Chondrocyte (in vitro differentiated cells): ENCODE measurements around the gene CCR6. TPM values are rescaled to one million over a fixed set of nuclear protein-coding genes. Genes with fewer than 3 reads are reported as not detected.

ENCODE experiments used
- DNase-seq: peaks from one replicate; pipeline ENCODE4 v3.0.0; 2021; ENCODE audit warnings: mixed read lengths, low spot score
- H3K27ac Mint-ChIP-seq: one replicate; pipeline ENCODE4 v1.8.0; 2021; ENCODE audit warnings: mild to moderate bottlenecking, moderate library complexity, mixed read lengths; ENCODE audit not compliant: unreplicated experiment
- H3K27me3 Mint-ChIP-seq: 2 replicates; pipeline ENCODE4 v1.8.0; 2021; ENCODE audit warnings: low read depth, mixed read lengths
- H3K36me3 Mint-ChIP-seq: 2 replicates; pipeline ENCODE4 v1.8.0; 2021; ENCODE audit warnings: low read depth, mixed read lengths
- H3K4me1 Mint-ChIP-seq: 2 replicates; pipeline ENCODE4 v1.8.0; 2021; ENCODE audit warnings: low read depth, mild to moderate bottlenecking, mixed read lengths
- H3K4me3 Mint-ChIP-seq: one replicate; pipeline ENCODE4 v1.8.0; 2021; ENCODE audit warnings: mild to moderate bottlenecking, moderate library complexity, mixed read lengths; ENCODE audit not compliant: unreplicated experiment
- H3K9me3 Mint-ChIP-seq: 2 replicates; pipeline ENCODE4 v1.8.0; 2021; ENCODE audit warnings: low read depth, mixed read lengths
- total RNA-seq: library from RNA; stranded (reverse); gene quantifications from 3 replicates; pipeline ENCODE4 v1.2.1, GENCODE V29; 2021
- TF ChIP-seq, protein P1 (sequence below): fragments of 200-600 bp; sonication (generic); IDR thresholded peaks from 2 replicates; pipeline ENCODE4 v1.5.0; 2021; ENCODE audit warnings: antibody characterized with exemption, mild to moderate bottlenecking, moderate library complexity

Gene CCR6
- total RNA-seq, 1 donor from 2014 or later, result not detected

DNA sequence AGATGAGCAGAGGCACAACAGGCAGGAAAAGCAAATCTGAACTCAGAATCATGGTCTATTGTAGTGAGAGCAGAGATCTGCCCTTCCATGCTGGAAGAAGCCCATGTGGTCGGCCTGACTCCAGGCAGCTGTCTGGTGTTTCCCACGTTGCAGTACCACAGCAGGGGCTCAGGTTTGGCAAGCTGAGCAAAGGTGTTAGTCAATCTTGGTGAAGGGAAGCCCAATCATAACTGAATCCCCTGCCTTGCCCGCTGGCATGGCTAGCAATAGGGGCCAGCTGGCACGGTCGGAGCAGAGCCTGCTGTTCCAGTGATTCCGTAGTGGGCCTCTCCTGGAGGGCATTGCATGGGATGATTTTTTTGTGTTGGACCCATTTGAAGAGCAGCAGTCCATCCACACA is 17.8 kb upstream of the CCR6 start:
- no peak overlapping the region for H3K4me3 Mint-ChIP-seq
- no peaks in the 10 kb centered on the region for H3K4me1 Mint-ChIP-seq
- DNase-seq, result no peak
- H3K27ac Mint-ChIP-seq, result no peak overlapping the region
- TF ChIP-seq, protein P1, sequence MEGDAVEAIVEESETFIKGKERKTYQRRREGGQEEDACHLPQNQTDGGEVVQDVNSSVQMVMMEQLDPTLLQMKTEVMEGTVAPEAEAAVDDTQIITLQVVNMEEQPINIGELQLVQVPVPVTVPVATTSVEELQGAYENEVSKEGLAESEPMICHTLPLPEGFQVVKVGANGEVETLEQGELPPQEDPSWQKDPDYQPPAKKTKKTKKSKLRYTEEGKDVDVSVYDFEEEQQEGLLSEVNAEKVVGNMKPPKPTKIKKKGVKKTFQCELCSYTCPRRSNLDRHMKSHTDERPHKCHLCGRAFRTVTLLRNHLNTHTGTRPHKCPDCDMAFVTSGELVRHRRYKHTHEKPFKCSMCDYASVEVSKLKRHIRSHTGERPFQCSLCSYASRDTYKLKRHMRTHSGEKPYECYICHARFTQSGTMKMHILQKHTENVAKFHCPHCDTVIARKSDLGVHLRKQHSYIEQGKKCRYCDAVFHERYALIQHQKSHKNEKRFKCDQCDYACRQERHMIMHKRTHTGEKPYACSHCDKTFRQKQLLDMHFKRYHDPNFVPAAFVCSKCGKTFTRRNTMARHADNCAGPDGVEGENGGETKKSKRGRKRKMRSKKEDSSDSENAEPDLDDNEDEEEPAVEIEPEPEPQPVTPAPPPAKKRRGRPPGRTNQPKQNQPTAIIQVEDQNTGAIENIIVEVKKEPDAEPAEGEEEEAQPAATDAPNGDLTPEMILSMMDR, result no peak
- peaks cover 2% of the 10 kb centered on the region for H3K9me3 Mint-ChIP-seq
- H3K36me3 Mint-ChIP-seq, result no peaks in the 10 kb centered on the region
- peaks cover 6% of the 10 kb centered on the region for H3K27me3 Mint-ChIP-seq

DNA sequence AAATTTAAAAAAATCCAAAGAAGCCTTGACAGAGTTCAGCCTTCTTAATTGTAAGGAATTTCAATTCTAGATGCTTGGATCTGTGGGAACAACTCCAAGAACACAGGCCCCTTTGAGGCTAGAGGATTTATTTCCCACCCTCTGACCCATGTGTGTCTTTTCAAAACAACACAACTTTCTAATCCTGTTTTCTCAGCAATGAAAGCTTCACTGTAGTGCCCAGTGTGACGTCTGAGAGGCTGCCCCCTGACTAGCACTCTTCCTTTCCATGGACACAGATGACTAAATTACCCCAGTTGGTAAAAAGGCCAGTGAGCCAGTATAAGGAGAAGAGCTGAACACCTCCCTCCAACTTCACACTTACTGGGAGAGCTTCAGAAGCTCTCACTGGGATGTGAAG is 16.5 kb upstream of the CCR6 start:
- H3K27me3 Mint-ChIP-seq, result peaks cover 11% of the 10 kb centered on the region
- H3K4me3 Mint-ChIP-seq, result no peak overlapping the region
- peaks cover 2% of the 10 kb centered on the region for H3K9me3 Mint-ChIP-seq
- no peak for DNase-seq
- no peaks in the 10 kb centered on the region for H3K36me3 Mint-ChIP-seq
- no peak overlapping the region for H3K27ac Mint-ChIP-seq
- H3K4me1 Mint-ChIP-seq, result no peaks in the 10 kb centered on the region
- TF ChIP-seq, protein P1, result no peak

DNA sequence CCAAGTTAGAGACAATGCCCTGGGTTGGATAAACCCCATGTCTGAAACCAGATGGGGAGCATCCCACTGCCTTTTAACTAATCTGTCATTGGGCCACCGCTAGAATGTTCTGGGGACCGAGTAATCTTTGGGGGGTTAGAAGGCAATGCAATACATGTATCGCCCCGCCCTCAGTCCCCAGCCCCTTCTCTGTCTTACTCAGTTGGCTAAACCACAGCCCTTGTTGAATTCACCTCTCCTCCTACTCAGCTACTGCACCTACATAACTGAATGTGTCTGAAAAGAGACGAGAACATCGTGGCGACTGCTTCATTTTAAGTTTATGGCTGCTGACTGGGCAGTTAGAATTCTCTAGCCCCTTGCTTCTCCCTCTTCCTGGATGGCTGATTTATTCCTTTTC is 15.1 kb upstream of the CCR6 start:
- H3K4me1 Mint-ChIP-seq, result no peaks in the 10 kb centered on the region
- TF ChIP-seq, protein P1, result no peak
- H3K4me3 Mint-ChIP-seq, result no peak overlapping the region
- H3K9me3 Mint-ChIP-seq, result peaks cover 2% of the 10 kb centered on the region
- no peak overlapping the region for H3K27ac Mint-ChIP-seq
- H3K36me3 Mint-ChIP-seq, result no peaks in the 10 kb centered on the region
- DNase-seq, result no peak
- peaks cover 22% of the 10 kb centered on the region for H3K27me3 Mint-ChIP-seq

DNA sequence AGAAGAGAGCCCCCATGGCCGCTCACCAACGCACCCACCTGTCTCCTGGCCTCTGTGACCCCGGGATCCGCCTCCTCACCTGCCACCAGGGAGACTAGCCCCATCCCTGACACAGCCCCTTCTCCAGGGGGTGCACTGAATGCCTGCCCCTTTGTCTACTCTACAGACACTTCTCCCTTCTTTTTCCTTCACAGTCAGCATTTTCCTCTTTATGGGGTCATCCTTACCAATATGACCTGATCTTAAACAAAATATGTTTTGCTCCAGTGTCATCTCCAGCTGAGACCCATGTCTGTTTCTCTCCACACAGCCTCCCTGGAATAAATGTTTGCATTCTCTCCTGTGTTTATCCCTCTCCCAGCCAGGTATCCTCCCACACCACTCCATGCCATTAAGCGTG is 14.6 kb upstream of the CCR6 start:
- TF ChIP-seq, protein P1, result no peak
- no peaks in the 10 kb centered on the region for H3K36me3 Mint-ChIP-seq
- H3K9me3 Mint-ChIP-seq, result peaks cover 2% of the 10 kb centered on the region

DNA sequence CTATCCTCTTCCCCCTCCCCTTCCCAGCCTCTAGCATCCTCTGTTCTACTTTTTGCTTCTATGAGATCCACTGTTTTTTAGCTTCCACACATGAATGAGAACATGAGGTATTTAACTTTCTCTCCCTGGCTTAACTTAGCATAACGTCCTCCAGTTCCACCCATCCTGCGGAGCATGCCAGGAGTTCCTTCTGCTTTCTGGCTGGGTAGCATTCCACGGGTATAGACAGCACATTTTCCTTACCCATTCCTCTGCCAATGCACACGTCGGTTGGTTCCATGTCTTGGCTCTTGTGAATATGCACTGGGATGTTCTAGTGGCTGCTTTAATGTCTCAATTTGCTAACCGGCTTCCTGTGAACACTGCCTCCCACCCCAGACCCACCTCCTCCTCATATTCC is 13.2 kb upstream of the CCR6 start:
- Mint-ChIP-seq H3K9me3 (peaks cover 2% of the 10 kb centered on the region), H3K4me3 (no peak overlapping the region), H3K4me1 (no peaks in the 10 kb centered on the region), H3K27me3 (peaks cover 24% of the 10 kb centered on the region), H3K36me3 (no peaks in the 10 kb centered on the region), H3K27ac (no peak overlapping the region)
- TF ChIP-seq, protein P1, result no peak
- no peak for DNase-seq

More for the DNA sequence above, 14.6 kb upstream of the CCR6 start:
- Mint-ChIP-seq H3K4me3 (no peak overlapping the region), H3K27me3 (peaks cover 23% of the 10 kb centered on the region), H3K4me1 (no peaks in the 10 kb centered on the region), H3K27ac (no peak overlapping the region)
- DNase-seq, result no peak
